ENCODE measurements around the gene C1orf210.

DNA sequence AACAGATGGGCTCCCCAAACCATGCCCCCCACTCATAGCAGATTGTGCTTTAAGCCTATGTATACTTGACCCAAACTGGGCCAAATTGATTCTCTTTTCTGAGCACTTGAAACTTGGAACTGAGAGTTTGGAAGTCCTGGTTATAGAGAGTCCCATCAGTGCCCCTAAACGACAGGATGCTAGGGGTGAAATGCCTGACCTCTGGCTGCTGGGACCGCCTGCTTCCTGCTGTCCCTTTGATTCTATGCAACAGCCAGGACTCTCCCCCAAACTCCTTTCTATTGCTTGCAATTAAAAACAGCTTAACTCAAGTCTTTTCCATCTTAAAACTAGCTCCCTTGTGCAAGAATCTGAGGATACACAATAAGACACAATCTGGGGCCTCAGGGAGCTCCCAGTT lies 4.7 kb downstream of the C1orf210 start:
- TF ChIP-seq POLR2A (IDR thresholded peaks at IDR 0.05): no peak
- TF ChIP-seq, protein P1, sequence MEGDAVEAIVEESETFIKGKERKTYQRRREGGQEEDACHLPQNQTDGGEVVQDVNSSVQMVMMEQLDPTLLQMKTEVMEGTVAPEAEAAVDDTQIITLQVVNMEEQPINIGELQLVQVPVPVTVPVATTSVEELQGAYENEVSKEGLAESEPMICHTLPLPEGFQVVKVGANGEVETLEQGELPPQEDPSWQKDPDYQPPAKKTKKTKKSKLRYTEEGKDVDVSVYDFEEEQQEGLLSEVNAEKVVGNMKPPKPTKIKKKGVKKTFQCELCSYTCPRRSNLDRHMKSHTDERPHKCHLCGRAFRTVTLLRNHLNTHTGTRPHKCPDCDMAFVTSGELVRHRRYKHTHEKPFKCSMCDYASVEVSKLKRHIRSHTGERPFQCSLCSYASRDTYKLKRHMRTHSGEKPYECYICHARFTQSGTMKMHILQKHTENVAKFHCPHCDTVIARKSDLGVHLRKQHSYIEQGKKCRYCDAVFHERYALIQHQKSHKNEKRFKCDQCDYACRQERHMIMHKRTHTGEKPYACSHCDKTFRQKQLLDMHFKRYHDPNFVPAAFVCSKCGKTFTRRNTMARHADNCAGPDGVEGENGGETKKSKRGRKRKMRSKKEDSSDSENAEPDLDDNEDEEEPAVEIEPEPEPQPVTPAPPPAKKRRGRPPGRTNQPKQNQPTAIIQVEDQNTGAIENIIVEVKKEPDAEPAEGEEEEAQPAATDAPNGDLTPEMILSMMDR (IDR thresholded peaks at IDR 0.05): no peak

All from suprapubic skin (tissue), 3 donors.